Stimulated activated CD4-positive, alpha-beta T cell treated with anti-CD3 and anti-CD28 coated beads, Interleukin-15, amount 100 ng/mL, for 48 hours (primary cell): Measurements from ENCODE around the gene BDNF.
"Not testable (repeated sequence)": the region's sequence is repeated elsewhere in the genome, so short reads cannot be mapped to it uniquely, and the experiment has no call there.

Experiments
- DNase-seq, 2 donors: peaks; one replicate each; pipeline ENCODE4 v3.0.0-alpha.2; 2020; ENCODE audit warnings: low read depth in 2 of 2

Gene BDNF

GRCh38 chr11:27700351-27701301 is at the start of gene BDNF:
Gene BDNF, minus strand, starts transcription at chr11:27700455. Its CDS starts 41,891 bp downstream, at chr11:27658564.
- no peak for DNase-seq

- no peak for DNase-seq
Measured at GRCh38 chr11:27740362-27741013, 40.2 kb upstream of the BDNF start.

- no peak for DNase-seq
Measured at GRCh38 chr11:27735281-27735680, 35.0 kb upstream of the BDNF start.

- not testable (repeated sequence) for DNase-seq
Measured at GRCh38 chr11:27731803-27732202, 31.5 kb upstream of the BDNF start.

GRCh38 chr11:27726981-27727380 is 26.7 kb upstream of the BDNF start:
- no peak for DNase-seq

GRCh38 chr11:27723687-27724086 is 23.4 kb upstream of the BDNF start:
- no peak for DNase-seq

- no peak for DNase-seq
Measured at GRCh38 chr11:27722953-27723344, 22.7 kb upstream of the BDNF start.

- no peak for DNase-seq
Measured at GRCh38 chr11:27722117-27722952, 22.1 kb upstream of the BDNF start.

- no peak for DNase-seq
Measured at GRCh38 chr11:27721264-27722116, 21.2 kb upstream of the BDNF start.

GRCh38 chr11:27720277-27720830 is 20.1 kb upstream of the BDNF start:
- DNase-seq: no peak

- no peak for DNase-seq
Measured at GRCh38 chr11:27719546-27719925, 19.3 kb upstream of the BDNF start.

GRCh38 chr11:27718863-27719545 is 18.7 kb upstream of the BDNF start:
- DNase-seq: no peak

GRCh38 chr11:27718346-27718862 is 18.1 kb upstream of the BDNF start:
- DNase-seq: no peak

- DNase-seq: no peak
Measured at GRCh38 chr11:27717801-27718229, 17.6 kb upstream of the BDNF start.

GRCh38 chr11:27717377-27717776 is 17.1 kb upstream of the BDNF start:
- no peak for DNase-seq

GRCh38 chr11:27716835-27717234 is 16.6 kb upstream of the BDNF start:
- DNase-seq: no peak

- no peak for DNase-seq
Measured at GRCh38 chr11:27716216-27716615, 16.0 kb upstream of the BDNF start.

- DNase-seq: no peak
Measured at GRCh38 chr11:27711725-27712124, 11.5 kb upstream of the BDNF start.

GRCh38 chr11:27710536-27710935 is 10.3 kb upstream of the BDNF start:
- DNase-seq: no peak

- DNase-seq: no peak
Measured at GRCh38 chr11:27707676-27708075, 7.4 kb upstream of the BDNF start.
